ENCODE data around the gene CALU. TPM values are rescaled to one million over a fixed set of nuclear protein-coding genes. Genes with fewer than 3 reads are reported as not detected.

CALU gene
- total RNA-seq, 4 donors from 2014 or later, result 107 to 132 (median 128) TPM

DNA sequence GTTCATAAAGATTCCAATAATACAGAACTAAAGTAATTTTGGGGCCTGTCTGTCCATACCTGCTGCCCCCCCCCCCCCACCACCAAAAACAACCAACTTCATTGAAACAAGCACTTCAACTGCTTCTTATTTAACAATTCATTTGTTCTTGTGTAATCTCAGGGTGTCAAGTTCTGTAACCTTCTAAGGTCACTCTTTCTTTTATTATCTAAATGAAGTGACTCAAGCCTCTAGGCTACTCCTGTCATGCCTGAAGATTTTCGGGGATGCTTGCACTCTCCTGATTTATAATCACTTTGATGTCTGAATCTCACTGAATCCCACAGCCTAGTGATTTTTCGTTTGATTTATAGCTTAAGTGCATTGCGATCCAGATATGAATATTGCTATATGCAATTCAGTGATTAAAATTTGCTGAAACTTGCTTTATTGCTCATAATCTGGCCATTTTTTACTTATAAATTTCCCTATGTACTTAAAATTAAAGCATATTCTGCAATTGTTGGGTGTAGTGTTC is 39.9 kb upstream of the CALU start:
- DNase-seq (ENCODE audit: low spot score), result no peak
- no peak for ATAC-seq (ENCODE audit: low FRiP score)
- TF ChIP-seq, protein P1, sequence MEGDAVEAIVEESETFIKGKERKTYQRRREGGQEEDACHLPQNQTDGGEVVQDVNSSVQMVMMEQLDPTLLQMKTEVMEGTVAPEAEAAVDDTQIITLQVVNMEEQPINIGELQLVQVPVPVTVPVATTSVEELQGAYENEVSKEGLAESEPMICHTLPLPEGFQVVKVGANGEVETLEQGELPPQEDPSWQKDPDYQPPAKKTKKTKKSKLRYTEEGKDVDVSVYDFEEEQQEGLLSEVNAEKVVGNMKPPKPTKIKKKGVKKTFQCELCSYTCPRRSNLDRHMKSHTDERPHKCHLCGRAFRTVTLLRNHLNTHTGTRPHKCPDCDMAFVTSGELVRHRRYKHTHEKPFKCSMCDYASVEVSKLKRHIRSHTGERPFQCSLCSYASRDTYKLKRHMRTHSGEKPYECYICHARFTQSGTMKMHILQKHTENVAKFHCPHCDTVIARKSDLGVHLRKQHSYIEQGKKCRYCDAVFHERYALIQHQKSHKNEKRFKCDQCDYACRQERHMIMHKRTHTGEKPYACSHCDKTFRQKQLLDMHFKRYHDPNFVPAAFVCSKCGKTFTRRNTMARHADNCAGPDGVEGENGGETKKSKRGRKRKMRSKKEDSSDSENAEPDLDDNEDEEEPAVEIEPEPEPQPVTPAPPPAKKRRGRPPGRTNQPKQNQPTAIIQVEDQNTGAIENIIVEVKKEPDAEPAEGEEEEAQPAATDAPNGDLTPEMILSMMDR (IDR thresholded peaks at IDR 0.05), result no peak

DNA sequence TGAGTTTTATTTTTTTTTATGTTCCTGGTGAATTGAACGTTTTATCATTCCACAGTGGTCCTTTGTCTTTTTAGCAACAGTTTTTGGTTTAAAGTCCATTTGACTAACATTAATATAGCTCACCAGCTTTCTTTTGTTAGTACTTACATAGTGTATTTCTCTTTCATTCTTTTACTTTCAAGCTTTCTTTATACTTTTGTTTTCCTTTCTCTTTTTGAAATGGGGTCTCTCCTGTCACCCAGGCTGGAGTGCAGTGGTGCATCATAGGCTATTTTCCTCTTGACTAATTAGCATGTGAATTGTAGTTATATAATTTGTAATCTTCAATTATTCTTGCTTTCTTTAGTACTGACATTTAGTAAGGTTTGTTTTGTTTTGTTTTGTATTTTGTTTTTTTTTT is 39.3 kb upstream of the CALU start:
- no peak for DNase-seq (ENCODE audit: low spot score)
- TF ChIP-seq, protein P1 (IDR thresholded peaks at IDR 0.05), result no peak

DNA sequence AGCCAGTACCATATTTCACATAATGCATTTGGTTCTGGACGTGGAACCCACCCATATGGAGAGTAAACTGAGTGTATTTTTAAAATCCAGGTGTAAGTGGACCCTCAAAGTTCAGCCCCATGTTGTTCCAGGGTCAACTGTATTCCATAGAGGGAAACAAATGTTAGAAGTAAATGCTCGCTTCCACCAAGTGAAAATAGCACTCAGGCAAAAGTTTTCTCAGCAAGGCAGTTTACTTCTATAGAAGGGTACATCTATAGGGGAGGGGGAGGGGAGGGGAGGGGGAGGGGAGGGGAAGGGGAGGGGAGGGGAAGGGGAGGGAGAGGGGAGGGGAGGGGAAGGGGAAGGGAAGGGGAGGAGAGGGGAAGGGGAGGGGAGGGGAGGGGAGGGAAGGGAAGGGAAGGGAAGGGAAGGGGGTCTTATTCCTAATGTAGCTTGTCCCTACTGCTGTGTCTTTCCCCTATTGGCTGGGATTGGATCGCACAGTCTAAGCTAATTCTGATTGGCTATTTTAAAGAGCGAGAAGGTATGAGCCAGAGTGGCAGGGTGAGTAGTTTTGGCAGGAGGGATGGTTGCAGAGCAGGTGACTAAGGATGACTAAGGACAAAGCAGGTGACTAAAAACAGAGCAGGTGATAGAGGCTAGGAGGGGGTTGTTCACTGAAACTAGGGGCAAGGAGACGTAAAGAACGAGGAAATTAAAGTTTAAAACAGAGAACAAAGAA is 37.9 kb upstream of the CALU start:
- DNase-seq (ENCODE audit: low spot score), result no peak
- no peak for ATAC-seq (ENCODE audit: low FRiP score)
- TF ChIP-seq, protein P1 (IDR thresholded peaks at IDR 0.05), result no peak

More for the DNA sequence above, 39.3 kb upstream of the CALU start:
- no peak for ATAC-seq (ENCODE audit: low FRiP score)

DNA sequence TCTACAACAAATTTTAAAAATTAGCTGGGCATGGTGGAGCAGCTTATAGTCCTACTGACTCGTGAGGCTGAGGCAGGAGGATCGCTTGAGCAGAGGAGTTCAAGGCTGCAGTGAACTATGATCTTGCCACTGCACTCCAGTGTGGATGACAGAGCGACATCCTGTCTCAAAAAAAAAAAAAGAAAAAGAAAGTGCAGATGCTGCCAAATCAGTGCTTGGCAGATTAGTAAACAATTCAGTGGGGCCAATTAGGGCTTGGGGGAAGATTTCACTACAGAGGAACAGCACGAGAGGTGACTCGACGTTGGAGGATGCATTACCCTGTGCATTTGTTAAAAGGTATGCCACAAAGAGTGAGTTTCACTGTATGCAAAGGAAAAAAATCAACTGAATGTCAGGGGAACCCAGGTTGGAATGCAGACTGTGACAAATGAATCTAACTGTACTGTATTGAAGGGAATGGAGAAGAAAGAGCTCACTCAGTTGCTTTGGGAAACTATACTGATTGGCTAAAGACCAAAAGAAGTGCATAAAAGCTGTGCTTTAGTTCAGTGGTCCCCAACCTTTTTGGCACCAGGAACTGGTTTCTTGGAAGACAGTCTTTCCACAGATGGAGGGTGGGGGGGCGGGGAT is 35.4 kb upstream of the CALU start:
- no peak for DNase-seq (ENCODE audit: low spot score)
- TF ChIP-seq, protein P1 (IDR thresholded peaks at IDR 0.05), result no peak
- no peak for ATAC-seq (ENCODE audit: low FRiP score)

DNA sequence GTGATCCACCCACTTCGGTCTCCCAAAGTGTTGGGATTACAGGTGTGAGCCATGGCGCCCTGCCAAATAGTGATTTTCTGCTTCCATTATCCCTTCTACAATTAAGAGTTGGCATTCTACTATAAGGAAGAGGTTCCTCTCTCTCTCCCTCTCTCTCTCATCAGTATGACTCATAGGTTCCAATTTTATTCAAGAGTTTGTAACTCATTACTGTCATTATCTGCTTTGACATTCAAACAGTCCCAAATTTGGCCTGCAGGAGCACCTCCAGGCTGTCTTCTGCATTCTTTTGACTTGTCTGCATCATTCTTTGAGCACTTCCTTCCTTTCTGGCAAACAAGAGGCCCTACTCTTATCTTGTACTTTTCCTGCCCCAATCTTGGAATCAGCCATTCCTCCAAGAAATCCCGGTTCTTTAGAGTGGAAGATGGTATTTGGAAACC is 33.2 kb upstream of the CALU start:
- ATAC-seq (ENCODE audit: low FRiP score) (no peak), DNase-seq (ENCODE audit: low spot score) (no peak)
- TF ChIP-seq, protein P1 (IDR thresholded peaks at IDR 0.05), result no peak

DNA sequence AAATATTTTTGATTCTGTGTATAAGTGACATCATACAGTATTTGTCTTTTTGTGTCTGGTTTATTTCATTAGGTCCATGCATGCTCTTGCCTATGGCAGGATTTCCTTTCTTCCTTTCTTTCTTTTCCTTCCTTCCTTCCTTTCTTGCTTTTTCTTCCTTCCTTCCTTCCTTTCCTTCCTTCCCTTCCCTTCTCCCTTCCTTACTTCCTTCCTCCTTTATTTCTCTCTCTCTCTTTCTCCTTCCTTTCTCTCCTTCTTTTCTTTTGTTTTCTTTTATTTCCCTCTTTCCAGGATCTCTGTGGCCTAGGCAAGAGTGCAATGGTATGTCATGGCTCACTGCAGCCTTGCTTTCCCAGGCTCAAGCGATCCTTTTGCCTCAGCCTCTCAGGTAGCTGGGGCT is 31.4 kb upstream of the CALU start:
- TF ChIP-seq, protein P1 (IDR thresholded peaks at IDR 0.05), result no peak
- ATAC-seq (ENCODE audit: low FRiP score), result no peak
- no peak for DNase-seq (ENCODE audit: low spot score)

Data from omental fat pad (tissue), 4 donors.